CD4-positive, alpha-beta T cell treated with Interleukin-6 for 4 hours (primary cell): ENCODE data around the gene CEP126.

Source experiments
- DNase-seq: peaks from one replicate; pipeline ENCODE4 v3.0.0-alpha.2; 2020; ENCODE audit warnings: mixed read lengths

The CEP126 gene

GRCh38 chr11:102010776-102011494 lies 96.1 kb downstream of the CEP126 start:
- no peak for DNase-seq

DNA sequence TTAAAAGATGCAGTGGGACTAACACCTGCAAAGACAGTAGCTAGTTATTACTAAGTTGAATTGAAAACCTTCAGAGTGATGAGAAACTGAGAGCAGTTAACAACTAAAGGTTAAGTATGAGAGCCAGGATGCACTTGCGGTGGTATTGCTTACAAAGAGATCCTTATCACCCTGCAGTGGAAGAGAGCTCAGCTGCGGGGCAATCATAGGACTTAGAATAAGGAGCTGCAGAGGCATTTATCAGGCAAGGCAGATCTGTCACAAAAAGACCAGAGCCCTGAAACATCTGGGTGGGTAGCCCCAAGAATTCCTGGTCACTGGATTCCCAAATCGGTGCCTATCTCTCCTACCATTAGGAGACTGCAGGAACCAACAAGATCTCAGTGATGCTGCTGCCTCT lies 98.1 kb downstream of the CEP126 start:
- DNase-seq = no peak

DNA sequence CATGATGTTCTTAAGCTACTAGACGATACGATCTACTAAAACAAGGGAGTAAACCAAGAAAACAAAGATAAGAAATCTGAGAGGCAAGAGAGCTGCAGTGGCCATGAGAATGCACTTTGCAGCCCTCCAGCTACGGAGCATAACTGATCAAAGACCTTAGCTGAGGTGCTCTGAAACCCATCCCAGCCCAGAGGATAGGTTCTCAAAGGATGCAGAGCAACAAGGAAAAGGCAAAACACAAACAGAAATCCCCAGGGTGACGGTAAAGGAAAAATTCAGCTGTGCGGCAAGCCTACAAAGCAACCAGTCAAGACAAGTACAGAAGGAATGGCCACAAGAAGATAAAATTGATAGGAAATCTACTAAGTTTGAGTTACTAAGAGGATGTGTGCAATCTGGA lies 99.9 kb downstream of the CEP126 start:
- no peak for DNase-seq

DNA sequence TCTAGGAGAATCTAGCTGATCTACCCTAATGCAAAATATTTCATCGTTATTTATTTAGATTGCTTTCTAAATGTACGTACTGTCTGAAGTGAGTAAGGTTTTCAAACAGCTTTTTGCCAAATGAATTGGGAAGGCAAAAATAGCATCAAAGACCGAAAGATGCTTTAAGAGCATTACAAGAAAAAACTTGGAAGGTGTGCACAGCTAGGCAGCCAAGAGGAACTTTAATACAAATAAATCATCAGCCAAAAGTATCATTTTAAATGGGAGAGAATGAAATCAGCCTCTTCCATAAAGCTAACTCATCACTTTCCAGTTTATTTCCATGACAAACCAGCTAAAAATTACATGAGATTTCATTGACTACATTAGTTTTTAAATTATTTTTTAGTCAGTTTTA lies 102.2 kb downstream of the CEP126 start:
- no peak for DNase-seq

DNA sequence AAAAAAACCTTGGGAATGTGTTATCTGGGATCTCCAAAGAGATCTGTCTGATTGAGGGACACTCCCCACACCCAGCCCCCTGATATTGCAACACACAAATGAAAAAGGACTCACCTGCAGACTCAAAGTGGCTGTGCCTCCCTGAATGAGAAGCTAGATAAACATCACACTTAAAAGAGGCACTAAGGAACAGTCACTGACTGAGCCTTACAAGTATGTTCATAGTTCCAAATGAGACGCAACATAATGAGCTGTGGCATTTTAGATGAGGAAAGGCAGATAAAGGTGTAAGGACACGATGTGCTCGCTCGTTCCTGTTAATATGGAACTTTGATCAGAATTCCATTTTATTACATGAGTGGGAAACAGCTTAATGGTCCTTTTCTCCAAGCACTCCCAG lies 111.4 kb downstream of the CEP126 start:
- no peak for DNase-seq

GRCh38 chr11:102026959-102027358 lies 112.1 kb downstream of the CEP126 start:
- no peak for DNase-seq

GRCh38 chr11:102036757-102037156 lies 121.9 kb downstream of the CEP126 start:
- no peak for DNase-seq

- DNase-seq = no peak
Observed at GRCh38 chr11:102046841-102047240, 132.0 kb downstream of the CEP126 start.

DNA sequence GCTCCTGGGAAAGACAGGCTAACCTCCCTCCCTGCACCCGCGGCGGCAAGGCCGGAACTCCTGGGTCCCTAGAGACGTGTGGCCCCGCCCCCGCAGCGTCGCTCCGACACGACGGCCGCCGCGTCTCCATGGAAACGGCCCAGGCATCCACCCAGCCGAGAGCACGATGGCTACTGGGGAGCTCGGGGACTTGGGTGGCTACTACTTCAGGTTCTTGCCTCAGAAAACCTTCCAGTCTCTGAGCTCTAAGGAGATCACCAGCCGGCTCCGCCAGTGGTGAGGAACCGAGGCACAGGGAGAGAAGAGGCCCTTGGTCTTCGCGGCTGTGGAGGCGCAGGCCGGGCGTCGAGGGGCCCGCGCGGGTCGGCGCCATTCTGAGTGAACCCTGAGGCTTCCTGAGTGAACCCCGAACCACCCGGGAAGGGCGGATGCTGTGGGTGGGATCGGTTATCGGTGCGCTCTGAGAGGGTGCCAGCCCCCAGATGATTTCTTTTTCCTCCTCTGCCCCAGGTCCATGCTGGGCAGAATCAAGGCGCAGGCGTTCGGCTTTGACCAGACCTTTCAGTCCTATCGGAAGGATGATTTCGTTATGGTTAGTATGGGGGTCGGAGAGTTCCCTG lies 132.6 kb downstream of the CEP126 start, which contains the start of gene CFAP300:
TSS of gene CFAP300 (plus strand) at position 133 of the 620 bp plus-strand sequence. CDS start at position 167, 34 bp downstream.
- peak; percentile 39 for DNase-seq
